H7 (cell line): ENCODE results near the gene MCOLN2. TPM values are rescaled to one million over a fixed set of nuclear protein-coding genes. Genes with fewer than 3 reads are reported as not detected.

Source experiments
- DNase-seq: peaks from one replicate; pipeline ENCODE4 v3.0.0; 2012
- H3K27me3 ChIP-seq: 2 replicates; pipeline ENCODE4 v1.6.0; 2011; ENCODE audit warnings: mild to moderate bottlenecking, low read length; ENCODE audit not compliant: control insufficient read depth, insufficient read depth
- H3K36me3 ChIP-seq: replicated peaks from 2 replicates; pipeline ENCODE4 v1.5.1; 2011; ENCODE audit warnings: low read length; ENCODE audit not compliant: control insufficient read depth, insufficient read depth
- H3K4me3 ChIP-seq: 2 replicates; pipeline ENCODE4 v1.5.1; 2011; ENCODE audit warnings: low read depth, mild to moderate bottlenecking, control low read depth, low read length, moderate library complexity; ENCODE audit not compliant: insufficient read depth
- total RNA-seq: library from RNA; depleted of rRNA; stranded (reverse); fragments of >200 nt; shearing (Covaris generic); gene quantifications from 2 replicates; pipeline ENCODE4 v1.2.3, GENCODE V29; 2014

Gene MCOLN2
- total RNA-seq, 1 experiment from 2014 or later = 0.38 TPM

DNA sequence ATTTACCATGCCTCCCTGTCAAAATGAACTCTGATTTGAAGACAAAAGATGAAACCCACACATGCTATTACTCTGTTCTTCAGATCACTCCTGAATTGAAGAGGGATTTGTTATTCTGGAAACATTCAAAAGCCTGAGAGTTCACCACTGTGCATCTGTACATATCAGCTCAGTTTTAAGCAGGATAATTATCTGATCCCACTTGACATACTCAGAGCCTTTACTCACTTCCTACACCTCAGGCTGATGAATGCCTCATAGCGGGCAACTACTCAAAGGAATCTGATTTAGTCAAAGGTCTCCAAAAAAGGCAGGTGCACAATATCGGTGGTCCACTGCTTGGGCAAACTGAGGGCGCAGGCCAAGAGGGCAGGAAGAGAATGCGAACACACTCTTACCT is 56.4 kb downstream of the MCOLN2 start:
- Histone ChIP-seq H3K27me3 (no peaks in the 10 kb centered on the region), H3K4me3 (no peak overlapping the region), H3K36me3 (no peaks in the 10 kb centered on the region)
- DNase-seq = no peak

DNA sequence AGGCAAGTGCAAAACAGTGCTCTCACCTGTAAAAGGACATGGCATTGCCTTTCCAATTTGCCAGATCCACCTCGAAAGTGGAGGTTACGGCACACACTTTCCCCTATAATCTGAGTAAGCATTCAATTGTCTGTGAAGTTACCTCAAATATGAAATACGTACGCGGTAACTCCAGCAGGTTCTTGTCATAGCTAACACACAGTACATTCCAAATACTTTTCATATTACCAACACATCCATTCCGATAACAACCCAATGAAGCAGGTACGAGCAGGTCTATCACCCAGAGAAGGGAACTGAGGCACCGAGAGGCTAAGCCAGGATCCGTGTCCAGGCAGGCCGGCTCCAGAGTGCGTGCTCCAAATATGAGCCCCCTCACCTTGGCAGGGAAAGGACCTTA is 57.2 kb downstream of the MCOLN2 start:
- no peak for DNase-seq
- Histone ChIP-seq H3K4me3 (no peak overlapping the region), H3K27me3 (no peaks in the 10 kb centered on the region), H3K36me3 (no peaks in the 10 kb centered on the region)

DNA sequence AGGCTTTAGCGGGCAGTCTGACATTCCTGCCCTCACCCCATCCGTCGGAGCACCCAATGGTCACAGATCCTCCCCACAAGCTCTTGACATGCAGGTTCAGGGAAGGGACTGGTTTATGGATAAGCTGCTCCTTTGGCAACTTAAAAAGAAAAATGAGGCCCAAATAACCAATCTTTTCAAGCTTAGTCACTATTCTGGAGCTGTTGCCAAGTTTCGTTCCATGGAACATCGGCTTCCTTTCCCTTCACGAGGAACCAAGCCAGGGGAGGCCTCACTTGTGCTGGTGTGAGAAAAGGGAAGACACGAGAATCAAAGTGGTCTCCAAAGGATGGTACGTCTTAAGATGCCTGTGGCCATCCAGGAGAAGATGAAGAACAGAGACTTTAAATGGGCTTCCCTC is 57.8 kb downstream of the MCOLN2 start:
- Histone ChIP-seq H3K36me3 (no peaks in the 10 kb centered on the region), H3K27me3 (no peaks in the 10 kb centered on the region), H3K4me3 (no peak overlapping the region)
- DNase-seq = no peak

DNA sequence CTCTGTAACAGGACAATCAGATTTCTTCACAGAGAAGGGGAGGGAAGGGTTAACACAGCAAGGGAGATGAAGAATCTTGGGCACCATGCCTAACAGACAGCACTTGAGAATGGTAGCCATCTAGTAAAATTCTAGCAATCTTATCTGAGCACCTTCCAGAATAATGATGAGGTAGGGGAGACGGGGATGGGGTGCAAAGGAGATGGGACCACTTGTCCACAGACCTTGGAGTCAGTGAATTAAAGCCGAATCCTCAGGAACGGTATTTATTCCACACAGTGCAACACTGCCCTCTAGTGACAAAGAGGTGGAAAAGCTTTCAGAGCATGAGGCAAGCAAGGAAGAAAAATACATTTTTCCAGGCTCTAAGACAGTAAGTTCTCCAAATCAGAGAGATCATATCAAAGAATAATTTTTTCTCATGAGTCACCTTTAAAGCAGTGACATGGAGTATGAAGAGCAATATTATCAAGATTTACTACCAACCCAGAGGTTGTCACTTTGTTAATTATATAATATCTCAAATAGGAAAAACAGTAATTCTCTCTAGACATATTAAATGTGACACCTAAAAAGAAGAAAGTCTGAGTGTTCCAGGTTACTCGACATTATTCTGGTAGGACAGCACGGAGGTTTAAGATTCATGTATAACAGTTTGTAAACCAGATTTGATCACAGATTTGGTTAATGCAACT is 60.6 kb downstream of the MCOLN2 start:
- peak; percentile 41 for DNase-seq
- H3K27me3 ChIP-seq = no peaks in the 10 kb centered on the region
- H3K36me3 ChIP-seq = no peaks in the 10 kb centered on the region

DNA sequence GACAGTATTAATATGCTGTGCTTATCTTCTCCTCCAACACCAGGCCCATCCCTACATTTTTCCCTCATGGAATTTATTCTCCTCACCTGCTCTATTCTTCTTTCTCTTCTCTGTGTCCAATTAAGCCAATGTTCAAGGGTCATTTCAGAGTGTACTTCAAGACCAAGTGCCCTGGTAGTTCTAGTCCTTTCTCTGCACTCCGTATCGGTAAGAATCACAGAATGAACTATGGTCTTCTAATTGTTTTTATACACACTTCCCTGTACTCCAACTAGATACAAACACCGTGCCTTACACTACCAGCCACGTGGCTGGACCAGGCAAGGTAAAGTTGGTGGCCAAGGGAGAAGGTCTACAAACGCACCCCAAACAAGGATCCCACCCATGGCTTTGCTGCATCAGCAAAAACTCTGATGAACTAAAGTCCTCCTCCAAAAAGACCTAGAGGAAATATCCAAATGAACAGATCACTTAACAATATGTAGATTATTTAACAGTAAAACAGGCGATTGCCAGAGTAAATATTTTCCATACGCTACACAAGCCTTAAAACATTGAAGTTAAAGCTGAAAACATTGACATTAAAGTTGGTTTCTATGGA is 63.8 kb downstream of the MCOLN2 start:
- Histone ChIP-seq H3K36me3 (no peaks in the 10 kb centered on the region), H3K27me3 (no peaks in the 10 kb centered on the region), H3K4me3 (no peak overlapping the region)
- DNase-seq = no peak

More for the DNA sequence above, 60.6 kb downstream of the MCOLN2 start:
- H3K4me3 ChIP-seq = no peak overlapping the region

DNA sequence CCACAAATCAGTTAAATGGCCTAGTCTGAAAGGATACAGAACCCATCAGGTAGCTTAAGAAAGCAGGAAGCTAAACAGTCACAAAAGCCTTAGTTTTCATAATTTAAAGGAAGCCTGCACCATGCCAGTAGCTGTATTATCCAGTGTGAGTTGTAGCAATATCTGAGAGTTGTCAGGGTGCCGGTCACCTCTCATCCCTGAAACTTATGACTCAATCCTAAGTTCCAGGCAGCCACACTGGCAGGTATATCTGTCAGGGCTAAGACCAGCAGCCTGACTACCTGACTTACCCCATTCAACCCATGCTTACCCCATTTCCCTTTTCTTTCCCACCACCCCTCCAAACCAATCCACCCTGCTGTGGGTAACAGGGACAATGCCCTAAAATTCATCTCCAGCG is 66.1 kb downstream of the MCOLN2 start:
- Histone ChIP-seq H3K36me3 (no peaks in the 10 kb centered on the region), H3K27me3 (no peaks in the 10 kb centered on the region), H3K4me3 (no peak overlapping the region)
- no peak for DNase-seq

DNA sequence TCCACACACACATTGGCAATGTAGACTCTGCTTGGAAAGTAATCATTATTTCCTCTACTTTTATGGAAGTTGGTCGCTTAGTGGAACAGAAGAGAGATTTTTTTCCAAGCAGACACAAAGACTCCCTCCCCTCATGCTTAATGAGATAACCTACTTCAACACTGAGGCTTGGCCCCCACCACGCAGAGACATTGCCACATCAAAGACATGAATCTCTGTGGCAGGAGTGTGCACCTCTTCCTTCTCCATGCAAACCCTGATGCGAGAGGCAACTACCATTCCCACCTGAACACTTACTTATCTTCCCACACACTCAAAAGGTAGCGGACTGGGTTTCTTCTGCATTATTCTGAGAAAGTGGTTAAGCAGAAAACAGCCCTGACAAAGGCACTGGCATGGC is 66.6 kb downstream of the MCOLN2 start:
- H3K36me3 ChIP-seq = no peaks in the 10 kb centered on the region
- no peak for DNase-seq
- H3K4me3 ChIP-seq = no peak overlapping the region
- H3K27me3 ChIP-seq = no peaks in the 10 kb centered on the region

DNA sequence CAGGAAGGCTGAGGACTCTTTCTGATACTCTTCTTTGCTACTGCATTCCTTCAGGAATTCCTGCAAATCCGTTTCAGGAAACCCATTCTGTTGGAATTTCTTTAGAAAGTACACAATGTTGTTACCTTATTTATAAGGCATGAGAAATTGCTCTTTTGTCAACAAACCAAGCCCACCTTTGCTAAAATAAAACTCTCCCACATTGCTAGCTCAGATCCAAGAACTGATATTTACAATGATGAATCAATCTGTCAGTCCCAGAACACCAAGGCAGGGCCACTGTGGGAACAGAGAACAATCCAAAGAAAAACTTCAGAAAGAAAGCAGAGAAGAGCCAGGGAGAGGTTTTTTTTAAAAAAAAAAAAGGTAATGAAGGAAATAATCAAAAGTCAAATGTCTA is 67.3 kb downstream of the MCOLN2 start:
- Histone ChIP-seq H3K4me3 (no peak overlapping the region), H3K36me3 (no peaks in the 10 kb centered on the region), H3K27me3 (no peaks in the 10 kb centered on the region)
- no peak for DNase-seq

DNA sequence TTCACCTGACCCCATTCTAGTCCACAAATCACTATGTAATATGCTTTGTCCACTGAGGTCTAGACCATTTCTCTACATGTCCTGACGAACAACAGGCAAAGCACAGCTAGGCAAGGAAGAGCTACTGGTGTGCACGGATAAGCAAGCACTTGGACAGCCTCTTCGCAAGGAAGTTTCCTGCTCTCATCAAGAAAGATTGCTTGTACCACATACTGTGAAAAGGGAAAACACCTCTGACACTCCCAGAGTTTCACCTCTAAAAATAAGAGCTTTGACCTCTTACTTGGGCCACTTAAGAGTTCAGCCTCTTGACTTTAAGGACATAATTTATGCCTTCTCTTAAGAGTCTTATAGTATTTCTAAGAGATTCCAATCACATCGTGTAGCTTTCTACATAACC is 67.9 kb downstream of the MCOLN2 start:
- H3K4me3 ChIP-seq = no peak overlapping the region

DNA sequence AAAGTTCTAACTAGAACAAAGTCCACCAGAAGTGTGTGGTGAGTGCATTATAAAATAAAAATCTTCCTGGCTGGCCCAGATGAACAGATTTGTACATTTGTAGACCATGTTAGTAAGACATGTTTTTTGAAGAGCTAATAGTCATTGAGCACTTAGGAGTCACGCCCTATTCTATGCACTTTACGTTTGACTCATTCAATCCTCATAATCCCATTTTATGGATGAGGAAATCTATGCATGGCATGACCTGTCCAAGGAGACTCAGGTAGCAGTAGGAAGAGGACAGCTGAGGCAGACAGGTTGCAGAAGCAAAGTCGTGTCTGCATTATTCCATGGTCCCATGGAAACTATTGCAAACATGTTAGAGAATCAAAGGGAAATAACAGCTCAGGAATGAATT is 73.6 kb downstream of the MCOLN2 start:
- H3K4me3 ChIP-seq = no peak overlapping the region
- H3K36me3 ChIP-seq = no peaks in the 10 kb centered on the region
- DNase-seq = no peak
- no peaks in the 10 kb centered on the region for H3K27me3 ChIP-seq

More for the DNA sequence above, 67.9 kb downstream of the MCOLN2 start:
- Histone ChIP-seq H3K36me3 (no peaks in the 10 kb centered on the region), H3K27me3 (no peaks in the 10 kb centered on the region)
- DNase-seq = no peak

DNA sequence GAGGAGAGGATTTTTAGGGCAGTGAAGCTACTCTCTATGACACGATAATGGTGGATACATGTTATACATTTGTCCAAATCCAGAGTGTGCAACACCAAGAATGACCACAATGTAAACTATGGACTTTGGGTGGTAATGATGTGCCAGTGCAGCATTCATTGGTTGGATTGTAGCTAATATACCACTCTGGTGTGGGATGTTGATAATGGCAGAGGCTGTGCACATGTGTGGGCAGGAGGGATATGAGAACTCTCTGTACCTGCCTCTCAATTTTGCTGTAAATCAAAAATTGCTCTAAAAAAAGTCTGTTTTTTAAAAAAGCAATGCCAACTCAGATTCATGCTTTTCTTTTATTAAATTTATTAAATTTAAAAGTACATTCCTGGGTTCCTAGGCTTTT is 76.8 kb downstream of the MCOLN2 start:
- H3K4me3 ChIP-seq = no peak overlapping the region
- no peak for DNase-seq
- no peaks in the 10 kb centered on the region for H3K36me3 ChIP-seq
- no peaks in the 10 kb centered on the region for H3K27me3 ChIP-seq

DNA sequence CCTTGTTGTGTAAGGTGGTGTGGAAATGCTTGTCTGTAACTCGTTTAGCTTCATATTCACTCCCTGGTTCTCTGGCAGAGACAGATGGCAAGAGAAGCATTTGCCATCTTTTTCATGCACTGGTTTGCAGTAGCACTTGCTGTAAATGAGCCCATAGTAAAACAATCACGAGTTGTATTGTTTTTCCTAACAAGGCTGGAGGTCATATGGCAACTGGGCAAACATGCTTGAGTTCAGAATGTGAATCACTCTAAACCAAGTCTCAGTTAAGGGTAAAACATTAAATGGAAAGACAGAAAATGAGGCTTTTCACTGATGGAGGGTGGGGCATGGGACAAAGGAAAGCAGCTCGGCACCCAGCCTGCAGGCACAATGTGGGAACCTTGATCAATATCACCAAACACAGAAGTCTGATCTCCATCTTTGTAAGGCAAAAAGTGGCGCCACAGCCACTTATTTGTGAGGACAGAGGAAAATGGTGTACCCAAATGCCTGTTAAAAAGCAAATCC is 77.4 kb downstream of the MCOLN2 start:
- no peaks in the 10 kb centered on the region for H3K36me3 ChIP-seq
- H3K27me3 ChIP-seq = no peaks in the 10 kb centered on the region
- DNase-seq = no peak
- H3K4me3 ChIP-seq = no peak overlapping the region

DNA sequence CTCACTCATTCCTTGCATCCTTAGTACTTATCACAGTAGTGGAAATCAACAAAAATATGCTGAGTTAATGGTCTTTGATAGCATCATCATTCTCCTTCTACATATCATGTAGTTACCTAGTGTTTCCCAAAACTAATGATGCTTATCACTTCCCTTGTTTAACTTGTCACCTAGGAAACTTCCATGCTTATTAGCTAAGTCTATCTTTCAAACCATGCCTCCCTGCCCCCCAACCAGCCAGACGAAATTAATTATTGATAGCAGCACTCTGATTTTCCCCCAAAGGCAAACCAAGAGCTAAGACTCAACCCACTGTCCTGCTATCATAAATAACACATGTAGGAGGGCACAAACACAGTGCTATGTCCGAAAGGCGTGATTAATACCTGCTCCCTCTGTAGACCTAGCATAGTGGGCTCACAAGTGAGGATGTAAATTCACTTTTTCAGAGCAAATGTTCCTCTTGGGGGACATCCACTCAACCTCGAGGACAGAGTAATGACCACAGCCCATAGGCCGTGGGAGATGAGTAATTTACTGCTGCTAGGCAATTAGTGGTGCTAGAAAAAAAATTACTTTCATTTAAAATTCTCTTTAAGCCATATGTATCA is 78.1 kb downstream of the MCOLN2 start:
- Histone ChIP-seq H3K36me3 (no peaks in the 10 kb centered on the region), H3K27me3 (no peaks in the 10 kb centered on the region), H3K4me3 (no peak overlapping the region)
- DNase-seq = no peak

DNA sequence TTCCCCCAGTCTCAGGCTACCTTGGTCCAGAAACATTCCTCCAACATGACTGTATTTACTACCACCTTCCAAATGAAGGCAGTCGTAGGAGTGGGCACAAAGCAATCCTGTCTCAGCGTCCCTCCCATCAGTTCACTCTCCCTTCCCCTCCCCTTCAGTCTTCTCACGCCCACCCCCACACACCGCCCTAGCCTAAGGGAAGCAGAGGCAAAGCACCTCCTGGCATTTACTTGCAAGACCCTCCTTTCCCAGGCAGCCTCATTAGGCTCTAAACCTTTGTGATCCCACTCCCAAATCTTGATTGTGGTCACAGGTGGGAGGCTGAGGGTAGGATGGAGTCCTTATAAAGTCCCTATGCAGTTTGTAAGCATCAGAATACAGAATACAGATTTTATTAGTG is 80.0 kb downstream of the MCOLN2 start:
- no peaks in the 10 kb centered on the region for H3K27me3 ChIP-seq
- DNase-seq = no peak
- H3K4me3 ChIP-seq = no peak overlapping the region
- H3K36me3 ChIP-seq = no peaks in the 10 kb centered on the region

DNA sequence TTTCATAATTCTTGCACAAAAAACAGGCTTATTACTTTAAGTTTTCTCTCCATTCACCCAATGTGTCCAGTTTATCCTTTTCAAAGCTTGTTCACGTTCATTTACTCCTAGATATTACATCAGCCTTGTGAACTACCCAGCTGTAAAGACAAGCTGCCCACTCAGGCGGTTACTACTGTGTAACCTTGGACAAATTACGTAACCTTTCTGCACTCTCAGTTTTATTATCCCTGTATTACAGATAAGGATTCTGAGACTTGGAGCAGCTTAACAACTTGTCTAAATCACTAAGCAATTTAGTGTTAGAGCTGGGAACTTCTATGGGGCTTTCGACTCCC is 83.4 kb downstream of the MCOLN2 start:
- no peaks in the 10 kb centered on the region for H3K36me3 ChIP-seq
- H3K27me3 ChIP-seq = no peaks in the 10 kb centered on the region
- H3K4me3 ChIP-seq = no peak overlapping the region
- DNase-seq = no peak
